ENCODE data around the gene USH2A.

Gene USH2A

GRCh38 chr1:215682232-215682631 is 741.0 kb downstream of the USH2A start:
- H3K27me3 ChIP-seq (ENCODE audit: insufficient read depth, low read depth, severe bottlenecking) = no peaks in the 10 kb centered on the region
- no peak overlapping the region for H3K4me3 ChIP-seq (ENCODE audit: low read depth, low read length)
- no peak for DNase-seq
- no peak overlapping the region for H3K27ac ChIP-seq
- no peak for TF ChIP-seq CTCF (IDR thresholded peaks at IDR 0.05; ENCODE audit: low read depth, low read length)
- no peaks in the 10 kb centered on the region for H3K36me3 ChIP-seq
- H3K9me3 ChIP-seq (ENCODE audit: severe bottlenecking) = no peaks in the 10 kb centered on the region

- TF ChIP-seq CTCF (IDR thresholded peaks at IDR 0.05; ENCODE audit: low read depth, low read length) = no peak
- no peaks in the 10 kb centered on the region for H3K27me3 ChIP-seq (ENCODE audit: insufficient read depth, low read depth, severe bottlenecking)
- no peak for DNase-seq
- no peak overlapping the region for H3K27ac ChIP-seq
- H3K4me3 ChIP-seq (ENCODE audit: low read depth, low read length) = no peak overlapping the region
- H3K9me3 ChIP-seq (ENCODE audit: severe bottlenecking) = no peaks in the 10 kb centered on the region
- no peaks in the 10 kb centered on the region for H3K36me3 ChIP-seq
These were observed 742.2 kb downstream of the USH2A start for GRCh38 chr1:215681041-215681440.

- no peaks in the 10 kb centered on the region for H3K27me3 ChIP-seq (ENCODE audit: insufficient read depth, low read depth, severe bottlenecking)
- DNase-seq = no peak
- TF ChIP-seq CTCF (IDR thresholded peaks at IDR 0.05; ENCODE audit: low read depth, low read length) = no peak
- no peak overlapping the region for H3K4me3 ChIP-seq (ENCODE audit: low read depth, low read length)
- no peaks in the 10 kb centered on the region for H3K36me3 ChIP-seq
- no peaks in the 10 kb centered on the region for H3K9me3 ChIP-seq (ENCODE audit: severe bottlenecking)
- no peak overlapping the region for H3K27ac ChIP-seq
These were observed 744.0 kb downstream of the USH2A start for GRCh38 chr1:215679231-215679630.

GRCh38 chr1:215677112-215677511 is 746.1 kb downstream of the USH2A start:
- DNase-seq = no peak
- H3K27me3 ChIP-seq (ENCODE audit: insufficient read depth, low read depth, severe bottlenecking) = no peaks in the 10 kb centered on the region
- H3K4me3 ChIP-seq (ENCODE audit: low read depth, low read length) = no peak overlapping the region
- no peak overlapping the region for H3K27ac ChIP-seq
- H3K9me3 ChIP-seq (ENCODE audit: severe bottlenecking) = no peaks in the 10 kb centered on the region
- no peak for TF ChIP-seq CTCF (IDR thresholded peaks at IDR 0.05; ENCODE audit: low read depth, low read length)
- no peaks in the 10 kb centered on the region for H3K36me3 ChIP-seq

GRCh38 chr1:215673943-215674342 is 749.3 kb downstream of the USH2A start:
- H3K4me3 ChIP-seq (ENCODE audit: low read depth, low read length) = no peak overlapping the region
- no peaks in the 10 kb centered on the region for H3K9me3 ChIP-seq (ENCODE audit: severe bottlenecking)
- H3K27ac ChIP-seq = no peak overlapping the region
- DNase-seq = no peak
- H3K27me3 ChIP-seq (ENCODE audit: insufficient read depth, low read depth, severe bottlenecking) = no peaks in the 10 kb centered on the region
- H3K36me3 ChIP-seq = no peaks in the 10 kb centered on the region
- no peak for TF ChIP-seq CTCF (IDR thresholded peaks at IDR 0.05; ENCODE audit: low read depth, low read length)

GRCh38 chr1:215672482-215672881 is 750.8 kb downstream of the USH2A start:
- no peak for DNase-seq
- Histone ChIP-seq H3K4me3 (ENCODE audit: low read depth, low read length) (no peak overlapping the region), H3K27ac (no peak overlapping the region), H3K27me3 (ENCODE audit: insufficient read depth, low read depth, severe bottlenecking) (no peaks in the 10 kb centered on the region), H3K9me3 (ENCODE audit: severe bottlenecking) (no peaks in the 10 kb centered on the region), H3K36me3 (no peaks in the 10 kb centered on the region)
- TF ChIP-seq CTCF (IDR thresholded peaks at IDR 0.05; ENCODE audit: low read depth, low read length) = no peak

All from WERI-Rb-1 (cell line).